Lung (tissue), 12 donors: Measurements from ENCODE around the gene SLC10A7. TPM values are rescaled to one million over a fixed set of nuclear protein-coding genes. Genes with fewer than 3 reads are reported as not detected.

Experiments used
- ATAC-seq: fragments of 200-7000 bp; cut with Tn5 transposase; one replicate; pipeline ENCODE4 v1.9.1; 2020; ENCODE audit warnings: moderate number of reproducible peaks; ENCODE audit not compliant: insufficient read depth, low FRiP score
- DNase-seq, 3 donors: peaks; one replicate each; pipeline ENCODE4 v3.0.0-alpha.2; 2013 to 2017
- H3K27ac ChIP-seq, 2 donors: one replicate each; pipeline ENCODE4 v1.5.1; 2013; ENCODE audit warnings: mild to moderate bottlenecking in 2 of 2, moderate library complexity in 2 of 2, control low read depth in 1 of 2, inconsistent platforms in 1 of 2, low read depth in 1 of 2, low read length in 1 of 2
- H3K27me3 ChIP-seq, 3 donors: one replicate each; pipeline ENCODE4 v1.5.1; 2013; ENCODE audit warnings: low read length in 2 of 3; ENCODE audit not compliant: control insufficient read depth in 3 of 3, insufficient read depth in 3 of 3
- H3K36me3 ChIP-seq, 4 donors: one replicate each; pipeline ENCODE4 v1.5.1; 2013; ENCODE audit warnings: low read length in 4 of 4, mild to moderate bottlenecking in 1 of 4, moderate library complexity in 1 of 4; ENCODE audit not compliant: control insufficient read depth in 4 of 4, insufficient read depth in 4 of 4
- H3K4me1 ChIP-seq, 5 donors: one replicate each; pipeline ENCODE4 v1.5.1; 2013; ENCODE audit warnings: low read length in 5 of 5, mild to moderate bottlenecking in 2 of 5, moderate library complexity in 1 of 5; ENCODE audit not compliant: control insufficient read depth in 5 of 5, insufficient read depth in 5 of 5
- H3K4me3 ChIP-seq: one replicate; pipeline ENCODE4 v1.5.1; 2013; ENCODE audit warnings: mild to moderate bottlenecking, control low read depth, moderate library complexity
- H3K9ac ChIP-seq, 2 donors: one replicate each; pipeline ENCODE4 v1.5.1; 2013; ENCODE audit warnings: low read length in 2 of 2, control low read depth in 1 of 2; ENCODE audit not compliant: insufficient read depth in 1 of 2
- H3K9me3 ChIP-seq, 4 donors: one replicate each; pipeline ENCODE4 v1.5.1; 2013; ENCODE audit warnings: low read length in 3 of 4, mild to moderate bottlenecking in 1 of 4, moderate library complexity in 1 of 4; ENCODE audit not compliant: control insufficient read depth in 4 of 4, insufficient read depth in 3 of 4
- WGBS, 2 donors: extraction: QIAGEN DNeasy Blood & Tissue Kit; methylation state at CpG; one replicate each; pipeline ENCODE4 v1.1.7; 2013; 5-methylcytosine and 5-hydroxymethylcytosine counted together
- polyA plus RNA-seq, 2 donors: library from polyadenylated mRNA; stranded (reverse); fragments of 200-250 nt; gene quantifications; one replicate each; pipeline ENCODE4 v1.2.1, GENCODE V29; 2013
- total RNA-seq, 2 donors: library from RNA; depleted of rRNA in 1 of 2; stranded (reverse); fragments of >200 nt in 1 of 2; gene quantifications; one replicate each; pipeline ENCODE4 v1.2.1, GENCODE V29; 2014 to 2021
- TF ChIP-seq, protein P1 (sequence below): IDR thresholded peaks from 2 replicates; pipeline ENCODE4 v1.5.1; 2012; ENCODE audit warnings: mild to moderate bottlenecking; ENCODE audit errors: control extremely low read depth, extremely low read depth
- donor health status: control.
- donor health status: control.
- donor health status: Bipolar disorder and iron deficiency.
- donor health status: healthy.
- donor health status: DM: yes; HTN: yes; CAD: no.

SLC10A7 gene
- total and polyA plus RNA-seq, 4 donors: 3.2 to 33.4 (median 13.3) TPM

DNA sequence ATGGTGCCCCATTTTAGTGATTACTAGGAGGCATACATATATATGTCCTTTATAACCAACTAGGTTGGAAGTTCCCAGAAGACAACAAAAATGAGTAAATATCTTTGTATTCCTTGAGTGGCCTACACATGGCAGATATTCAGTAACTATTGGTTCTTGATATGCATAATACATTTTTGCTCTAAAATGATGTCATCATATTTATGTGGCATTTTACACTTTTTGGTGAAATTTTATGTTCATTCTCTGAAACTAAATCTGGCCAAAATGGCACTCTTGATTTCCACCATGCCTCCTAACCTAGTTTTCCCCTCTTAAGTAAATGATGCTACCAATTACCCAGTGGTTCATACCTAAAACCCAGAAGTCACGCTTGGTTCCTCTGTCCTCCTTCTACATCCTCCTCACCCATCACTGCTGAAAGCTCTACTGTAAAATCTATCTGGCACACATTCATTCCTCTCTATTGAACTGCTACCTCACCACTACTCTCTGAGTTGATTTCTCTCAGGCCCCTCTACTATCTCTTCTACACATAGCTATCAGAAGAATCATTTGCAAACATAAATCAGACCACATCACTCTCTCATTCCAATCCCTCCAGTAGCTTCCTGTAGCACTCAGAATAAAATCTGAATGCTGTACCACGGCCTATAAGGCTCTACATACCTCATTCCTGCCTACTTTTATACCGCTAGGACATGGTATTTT lies 13.4 kb downstream of the SLC10A7 start:
- WGBS, 2 donors: 95 to 96% methylated on average over 3 of the region's 3 CpGs
- H3K4me3 ChIP-seq: no peak overlapping the region
- H3K9me3 ChIP-seq: no peaks in the 10 kb centered on the region
- TF ChIP-seq, protein P1, sequence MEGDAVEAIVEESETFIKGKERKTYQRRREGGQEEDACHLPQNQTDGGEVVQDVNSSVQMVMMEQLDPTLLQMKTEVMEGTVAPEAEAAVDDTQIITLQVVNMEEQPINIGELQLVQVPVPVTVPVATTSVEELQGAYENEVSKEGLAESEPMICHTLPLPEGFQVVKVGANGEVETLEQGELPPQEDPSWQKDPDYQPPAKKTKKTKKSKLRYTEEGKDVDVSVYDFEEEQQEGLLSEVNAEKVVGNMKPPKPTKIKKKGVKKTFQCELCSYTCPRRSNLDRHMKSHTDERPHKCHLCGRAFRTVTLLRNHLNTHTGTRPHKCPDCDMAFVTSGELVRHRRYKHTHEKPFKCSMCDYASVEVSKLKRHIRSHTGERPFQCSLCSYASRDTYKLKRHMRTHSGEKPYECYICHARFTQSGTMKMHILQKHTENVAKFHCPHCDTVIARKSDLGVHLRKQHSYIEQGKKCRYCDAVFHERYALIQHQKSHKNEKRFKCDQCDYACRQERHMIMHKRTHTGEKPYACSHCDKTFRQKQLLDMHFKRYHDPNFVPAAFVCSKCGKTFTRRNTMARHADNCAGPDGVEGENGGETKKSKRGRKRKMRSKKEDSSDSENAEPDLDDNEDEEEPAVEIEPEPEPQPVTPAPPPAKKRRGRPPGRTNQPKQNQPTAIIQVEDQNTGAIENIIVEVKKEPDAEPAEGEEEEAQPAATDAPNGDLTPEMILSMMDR: no peak
- peaks cover 0 to 4% (median 1%) of the 10 kb centered on the region in 4 donors for H3K36me3 ChIP-seq
- H3K9ac ChIP-seq: no peak overlapping the region
- no peaks in the 10 kb centered on the region for H3K4me1 ChIP-seq
- ATAC-seq: no peak
- H3K27me3 ChIP-seq: no peaks in the 10 kb centered on the region
- no peak for DNase-seq
- H3K27ac ChIP-seq: no peak overlapping the region

DNA sequence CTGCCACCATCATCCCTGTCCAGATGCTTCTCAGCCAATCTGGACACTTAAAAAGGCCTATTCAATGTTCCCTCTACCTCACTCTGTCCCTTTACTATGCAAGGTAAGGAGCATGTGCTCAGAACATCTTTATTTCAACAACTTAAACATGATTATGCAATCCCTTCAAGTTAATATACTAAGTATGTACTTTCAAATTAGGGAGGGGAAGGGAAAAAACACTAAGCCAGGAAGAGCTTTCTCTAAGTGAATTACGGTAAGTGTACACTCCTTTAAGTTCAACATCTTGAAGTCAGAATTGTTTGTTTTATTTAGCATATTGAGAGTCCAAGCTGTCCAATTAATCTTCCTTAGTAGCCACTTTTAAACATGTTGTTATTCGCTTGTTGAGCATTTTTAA lies 14.1 kb downstream of the SLC10A7 start:
- DNase-seq: no peak
- WGBS, 2 donors: 71 to 78% methylated on average over 2 of the region's 2 CpGs
- no peak overlapping the region for H3K27ac ChIP-seq
- H3K4me1 ChIP-seq: no peaks in the 10 kb centered on the region
- ATAC-seq: no peak
- no peaks in the 10 kb centered on the region for H3K9me3 ChIP-seq
- no peak overlapping the region for H3K4me3 ChIP-seq
- peaks cover 1 to 5% (median 3%) of the 10 kb centered on the region in 4 donors for H3K36me3 ChIP-seq
- H3K9ac ChIP-seq: no peak overlapping the region
- no peaks in the 10 kb centered on the region for H3K27me3 ChIP-seq
- TF ChIP-seq, protein P1: no peak

DNA sequence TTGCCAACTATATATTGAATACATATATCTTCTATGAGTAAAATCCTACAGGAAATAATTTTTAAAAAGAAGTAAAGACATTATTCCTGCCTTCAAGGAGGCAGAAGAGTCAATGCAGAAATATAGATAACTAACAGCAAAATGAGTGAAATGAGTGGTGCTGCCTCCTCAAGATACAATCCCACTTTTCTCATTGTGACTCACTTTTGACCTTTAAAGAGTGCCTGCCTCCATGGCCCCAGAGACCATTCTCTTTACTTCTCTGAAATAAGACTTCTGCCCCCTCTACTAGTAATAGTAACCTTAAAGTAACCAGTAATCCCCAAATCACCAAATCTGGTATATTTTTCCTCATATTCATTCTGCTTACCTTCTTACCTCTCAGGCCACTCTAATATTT lies 15.5 kb downstream of the SLC10A7 start:
- no peak for DNase-seq
- TF ChIP-seq, protein P1: no peak
- ATAC-seq: no peak

DNA sequence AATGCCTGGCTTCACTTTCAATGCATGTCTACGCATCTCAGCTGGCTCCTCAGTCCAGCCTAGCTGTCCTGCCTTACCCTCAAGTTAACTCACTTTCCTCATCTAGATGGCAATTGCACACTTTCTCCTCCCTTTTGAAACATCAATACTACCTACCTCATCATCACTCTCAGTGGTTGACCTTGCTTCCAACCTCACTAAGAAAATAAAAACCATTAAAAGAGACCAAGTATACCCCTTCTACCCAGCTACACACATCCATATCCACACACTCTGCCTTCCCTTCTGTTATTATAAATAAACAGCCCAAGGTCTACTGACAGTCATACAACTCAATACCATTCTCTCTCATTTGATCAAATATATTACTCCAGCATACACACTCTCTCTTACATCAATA lies 21.5 kb downstream of the SLC10A7 start:
- no peak overlapping the region for H3K27ac ChIP-seq
- H3K4me3 ChIP-seq: no peak overlapping the region
- no peak for DNase-seq
- H3K27me3 ChIP-seq: no peaks in the 10 kb centered on the region
- no peak for ATAC-seq
- no peak overlapping the region for H3K9ac ChIP-seq
- H3K36me3 ChIP-seq: peaks cover 3 to 13% (median 9%) of the 10 kb centered on the region in 4 donors
- TF ChIP-seq, protein P1: no peak
- H3K9me3 ChIP-seq: no peaks in the 10 kb centered on the region
- peaks cover 0 to 5% (median 0%) of the 10 kb centered on the region in 5 donors for H3K4me1 ChIP-seq
- 96 to 97% methylated on average over 1 of the region's 1 CpG for WGBS, 2 donors

More for the DNA sequence above, 15.5 kb downstream of the SLC10A7 start:
- H3K9me3 ChIP-seq: no peaks in the 10 kb centered on the region
- no peak overlapping the region for H3K9ac ChIP-seq
- no peaks in the 10 kb centered on the region for H3K4me1 ChIP-seq
- H3K4me3 ChIP-seq: no peak overlapping the region
- H3K27ac ChIP-seq: no peak overlapping the region
- H3K36me3 ChIP-seq: peaks cover 1 to 11% (median 6%) of the 10 kb centered on the region in 4 donors
- no peaks in the 10 kb centered on the region for H3K27me3 ChIP-seq
